HCT116 (cell line): ENCODE measurements around the gene COL20A1. TPM values are rescaled to one million over a fixed set of nuclear protein-coding genes. Genes with fewer than 3 reads are reported as not detected.

Experiments
- ATAC-seq: fragments of 200-7000 bp; cut with Tn5 transposase; 2 replicates; pipeline ENCODE4 v1.9.1; 2020; ENCODE audit warnings: mild to moderate bottlenecking, moderate library complexity
- BruUV-seq: library from RNA; stranded (reverse); fragments of 400-500 nt; replicated peaks from 2 replicates; lab custom pipeline; 2021; lab: Mats Ljungman, UMichigan
- CTCF ChIA-PET: fragments of 300-600 bp; sonication (Branson Sonifier 250); formaldehyde crosslinking; loops from one replicate; lab custom pipeline; 2021; ENCODE audit warnings: antibody characterized with exemption; lab: Charles Lee
- POLR2A ChIA-PET: fragments of 300-600, 350-600 bp; sonication (Branson Sonifier 250); formaldehyde crosslinking; loops from one replicate; lab custom pipeline; 2021; ENCODE audit warnings: antibody characterized with exemption; lab: Charles Lee
- RAD21 ChIA-PET, 2 experiments: fragments of 300-600 bp; sonication (Branson Sonifier 250); formaldehyde crosslinking; loops; one replicate each; lab custom pipeline; 2023; ENCODE audit warnings: low total read pairs in 2 of 2; ENCODE audit not compliant: uncharacterized antibody in 2 of 2, unreplicated experiment in 2 of 2, low non-redundant PET in 1 of 2; lab: Charles Lee
- DNase-seq: peaks from one replicate; pipeline ENCODE4 v3.0.0-alpha.2; 2010; ENCODE audit warnings: low read depth, low spot score
- H2AFZ ChIP-seq: fragments of 200-600 bp; shearing (Covaris generic), sonication (generic); 2 replicates; pipeline ENCODE4 v1.6.1; 2017; ENCODE audit warnings: low read depth, mixed run types, mixed read lengths, antibody characterized with exemption, low read length; ENCODE audit not compliant: poor library complexity, severe bottlenecking
- H3K27ac ChIP-seq: 2 replicates; pipeline ENCODE4 v1.5.1; 2012; ENCODE audit warnings: low read depth, low read length
- H3K27me3 ChIP-seq: fragments of 200-600 bp; sonication (generic); 2 replicates; pipeline ENCODE4 v1.6.1; 2016; ENCODE audit warnings: mixed run types, low read length, mixed read lengths; ENCODE audit not compliant: insufficient read depth
- H3K36me3 ChIP-seq, 2 experiments: fragments of 200-500 bp in 1 of 2; fragments of 200-600 bp in 1 of 2; sonication (Bioruptor generic) in 1 of 2; sonication (generic) in 1 of 2; 2 replicates each; pipeline versions ENCODE4 v1.5.1 to v1.6.1; 2014 to 2016; ENCODE audit warnings: low read length in 2 of 2, inconsistent platforms in 1 of 2, mixed read lengths in 1 of 2, mixed run types in 1 of 2; ENCODE audit not compliant: insufficient read depth in 2 of 2, control insufficient read depth in 1 of 2
- H3K4me1 ChIP-seq, 2 experiments: fragments of 200-600 bp in 1 of 2; sonication (generic) in 1 of 2; 2 replicates each; pipeline versions ENCODE4 v1.5.1 to v1.6.1; 2012 to 2017; ENCODE audit warnings: low read length in 2 of 2, inconsistent platforms in 1 of 2, mild to moderate bottlenecking in 1 of 2, mixed read lengths in 1 of 2, mixed run types in 1 of 2, moderate library complexity in 1 of 2; ENCODE audit not compliant: insufficient read depth in 2 of 2, control insufficient read depth in 1 of 2
- H3K4me2 ChIP-seq: fragments of 200-600 bp; sonication (generic); 2 replicates; pipeline ENCODE4 v1.6.1; 2017; ENCODE audit warnings: mixed run types, low read length, mixed read lengths
- H3K4me3 ChIP-seq, 2 experiments: fragments of 200-600 bp in 1 of 2; sonication (generic) in 1 of 2; replicated peaks in 1 of 2; 2 replicates each; pipeline ENCODE4 v1.5.1; 2011 to 2016; ENCODE audit warnings: low read length in 2 of 2, control low read depth in 1 of 2, low read depth in 1 of 2, mild to moderate bottlenecking in 1 of 2, mixed read lengths in 1 of 2, mixed run types in 1 of 2
- H3K79me2 ChIP-seq: fragments of 200-600 bp; sonication (generic); 2 replicates; pipeline ENCODE4 v1.6.1; 2017; ENCODE audit warnings: mild to moderate bottlenecking, mixed run types, low read length, moderate library complexity, mixed read lengths; ENCODE audit not compliant: insufficient read depth
- H3K9ac ChIP-seq: fragments of 200-600 bp; sonication (generic); 2 replicates; pipeline ENCODE4 v1.6.1; 2016; ENCODE audit warnings: low read length, mixed read lengths
- H3K9me2 ChIP-seq: fragments of 200-600 bp; sonication (generic), shearing (Covaris generic); 2 replicates; pipeline ENCODE4 v1.6.1; 2017; ENCODE audit warnings: mixed run types, mild to moderate bottlenecking, moderate library complexity; ENCODE audit not compliant: insufficient read depth
- H3K9me3 ChIP-seq, 2 experiments: fragments of 200-500 bp in 1 of 2; fragments of 200-600 bp in 1 of 2; sonication (Bioruptor generic) in 1 of 2; sonication (generic) in 1 of 2; 2 replicates each; pipeline ENCODE4 v1.6.1; 2014 to 2017; ENCODE audit warnings: low read length in 2 of 2, mixed read lengths in 2 of 2, inconsistent platforms in 1 of 2, low read depth in 1 of 2, mild to moderate bottlenecking in 1 of 2, mixed run types in 1 of 2, moderate library complexity in 1 of 2; ENCODE audit not compliant: control insufficient read depth in 1 of 2, insufficient read depth in 1 of 2
- H4K20me1 ChIP-seq: fragments of 200-600 bp; sonication (generic), shearing (Covaris generic); 2 replicates; pipeline ENCODE4 v1.6.1; 2017; ENCODE audit warnings: mixed run types, mild to moderate bottlenecking, moderate library complexity; ENCODE audit not compliant: insufficient read depth
- CBX3 ChIP-seq: IDR thresholded peaks from 2 replicates; pipeline ENCODE4 v1.6.1; 2012; ENCODE audit warnings: low read depth
- CEBPB ChIP-seq: IDR thresholded peaks from 2 replicates; pipeline ENCODE4 v1.6.1; 2012; ENCODE audit warnings: low read depth
- CTCF ChIP-seq, 3 experiments: fragments of 200-600 bp in 1 of 3; sonication (generic) in 1 of 3; IDR thresholded peaks in 2 of 3; conservative IDR thresholded peaks in 1 of 3; 2 replicates each; pipeline ENCODE4 v1.5.1; 2012 to 2017; ENCODE audit warnings: low read depth in 2 of 3, low read length in 2 of 3, antibody characterized with exemption in 1 of 3, borderline replicate concordance in 1 of 3, control low read depth in 1 of 3, mild to moderate bottlenecking in 1 of 3, mixed read lengths in 1 of 3, mixed run types in 1 of 3, moderate library complexity in 1 of 3; ENCODE audit not compliant: insufficient read depth in 1 of 3
- EGR1 ChIP-seq: IDR thresholded peaks from 2 replicates; pipeline ENCODE4 v1.6.1; 2012; ENCODE audit warnings: low read depth
- ELF1 ChIP-seq: IDR thresholded peaks from 2 replicates; pipeline ENCODE4 v1.6.1; 2012; ENCODE audit warnings: low read depth, borderline replicate concordance
- EZH2phosphoT487 ChIP-seq: fragments of 200-600 bp; IDR thresholded peaks from 2 replicates; pipeline ENCODE4 v1.6.1; 2018; ENCODE audit warnings: antibody characterized with exemption, borderline replicate concordance
- MAX ChIP-seq: IDR thresholded peaks from 2 replicates; pipeline ENCODE4 v1.6.1; 2012
- POLR2A ChIP-seq: IDR thresholded peaks from 2 replicates; pipeline ENCODE4 v1.7.0; 2011; ENCODE audit warnings: borderline replicate concordance; ENCODE audit not compliant: insufficient read depth, insufficient read length; ENCODE audit errors: extremely low read depth
- RAD21 ChIP-seq: IDR thresholded peaks from 2 replicates; pipeline ENCODE4 v1.6.1; 2012; ENCODE audit warnings: low read depth, mild to moderate bottlenecking
- REST ChIP-seq: IDR thresholded peaks from 2 replicates; pipeline ENCODE4 v1.6.1; 2012; ENCODE audit warnings: low read depth
- SIN3A ChIP-seq: IDR thresholded peaks from 2 replicates; pipeline ENCODE4 v1.6.1; 2012; ENCODE audit warnings: low read depth
- SP1 ChIP-seq: IDR thresholded peaks from 2 replicates; pipeline ENCODE4 v1.6.1; 2012; ENCODE audit warnings: low read depth
- YY1 ChIP-seq: IDR thresholded peaks from 2 replicates; pipeline ENCODE4 v1.6.1; 2011; ENCODE audit warnings: low read length, low read depth, moderate library complexity, mild to moderate bottlenecking; ENCODE audit not compliant: insufficient replicate concordance; ENCODE audit errors: extremely low read depth
- intact Hi-C: fragments of 100-400 bp; cut with micrococcal nuclease; formaldehyde crosslinking; loops from 2 replicates; pipeline ENCODE4 v1.10.0; 2022
- total RNA-seq: library from RNA; stranded (reverse); gene quantifications from one replicate; pipeline ENCODE4 v1.2.1, GENCODE V29; 2021; ENCODE audit not compliant: unreplicated experiment

COL20A1 gene
- total RNA-seq, 1 experiment from 2014 or later: 0.34 TPM

GRCh38 chr20:63269724-63270123 is 23.3 kb upstream of the COL20A1 start:
- no peak overlapping the region for H3K27ac ChIP-seq
- H2AFZ ChIP-seq: no peak overlapping the region
- no peak for TF ChIP-seq REST
- TF ChIP-seq ELF1: no peak
- no peak for TF ChIP-seq MAX
- TF ChIP-seq YY1: no peak
- no peak for TF ChIP-seq SIN3A
- TF ChIP-seq EGR1: no peak
- no peak for TF ChIP-seq CBX3
- TF ChIP-seq POLR2A: no peak
- TF ChIP-seq SP1: no peak
- TF ChIP-seq CEBPB: no peak
- TF ChIP-seq RAD21: no peak
- no peak for TF ChIP-seq CTCF (IDR thresholded peaks at IDR 0.05 in 2 of 3, conservative IDR thresholded peaks at IDR 0.05 in 1 of 3; ENCODE audit: borderline replicate concordance in 1 of 3, insufficient read depth in 1 of 3, low read depth in 2 of 3, low read length in 2 of 3)
- no peak for TF ChIP-seq EZH2phosphoT487
- TF ChIP-seq, all 23 proteins: peak for 0
- intact Hi-C loops: loop anchor here (5.0 kb wide), 1 partner anchor 37 kb away; no protein-coding TSS in a partner anchor
- Histone ChIP-seq H3K9ac (no peak overlapping the region), H3K9me3 (no peaks in the 10 kb centered on the region), H4K20me1 (no peaks in the 10 kb centered on the region), H3K27me3 (no peaks in the 10 kb centered on the region), H3K79me2 (peaks cover 21% of the 10 kb centered on the region), H3K4me2 (no peak overlapping the region), H3K4me3 (no peak overlapping the region), H3K4me1 (peaks cover 10 to 27% of the 10 kb centered on the region in 2 experiments), H3K36me3 (no peaks in the 10 kb centered on the region), H3K9me2 (no peaks in the 10 kb centered on the region)
- ChIA-PET POLR2A (no interaction called here), RAD21 (no interaction called here), CTCF (interaction anchor here (3.8 kb wide), 1 partner anchor 46 kb away, joined by 16 read pairs; no protein-coding TSS in a partner anchor)
- ATAC-seq (no peak), DNase-seq (no peak)
- no TSS peak for BruUV-seq
